ENCODE data around the gene EMX1.

EMX1 gene

DNA sequence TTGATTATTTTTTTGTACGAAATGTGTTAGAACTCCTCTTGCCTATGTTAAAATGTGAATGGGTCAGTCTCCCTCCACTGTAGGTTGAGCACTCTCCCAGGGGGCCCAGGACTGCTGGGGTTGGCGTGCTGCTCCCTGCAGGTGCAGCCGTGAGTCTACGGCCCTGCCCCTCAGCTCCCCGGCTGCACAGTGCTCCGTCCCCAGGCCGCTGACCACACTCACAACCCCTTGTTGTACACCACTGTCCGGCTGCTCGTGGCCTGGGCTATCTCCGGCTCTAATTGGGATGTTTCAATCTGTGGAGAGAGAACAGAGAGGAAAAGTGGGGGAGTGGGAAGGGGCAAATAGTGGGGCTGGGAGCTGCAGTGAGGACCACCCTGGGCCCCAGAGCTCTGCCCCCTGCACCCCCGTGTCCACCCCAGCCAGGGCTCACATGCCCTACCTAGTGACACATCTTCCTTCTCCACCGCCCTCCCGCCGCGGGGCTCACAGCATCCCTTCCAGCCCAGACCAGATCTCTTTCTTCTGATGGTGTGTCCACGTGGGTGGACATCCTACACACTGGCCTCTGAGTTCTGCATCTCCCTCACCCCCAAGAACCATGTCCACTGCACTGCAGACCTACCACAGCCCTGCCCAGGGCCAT, 27.6 kb downstream of the EMX1 start:
- H3K9me3 ChIP-seq (ENCODE audit: control insufficient read depth, insufficient read depth, low read depth, low read length), result no peaks in the 10 kb centered on the region
- H3K4me3 ChIP-seq (ENCODE audit: low read depth, low read length), result no peak overlapping the region
- no peak for TF ChIP-seq ZNF138 (tag by site-specific recombination; IDR thresholded peaks at IDR 0.05; ENCODE audit: borderline replicate concordance)
- no peak for TF ChIP-seq RBAK (tag by site-specific recombination; IDR thresholded peaks at IDR 0.05)
- H3K4me1 ChIP-seq (ENCODE audit: control insufficient read depth, insufficient read depth, low read length), result peaks cover 5% of the 10 kb centered on the region; the same call in 1 of the 2 replicates
- H3K27ac ChIP-seq (ENCODE audit: extremely low read depth, low read depth, low read length), result no peak overlapping the region
- ChIA-PET POLR2A (no interaction called here), CTCF (interaction anchor here (1.6 kb wide), 1 partner anchor 9 kb away, joined by 7 read pairs; no protein-coding TSS in a partner anchor)
- H3K36me3 ChIP-seq (ENCODE audit: control insufficient read depth in 2 of 2, insufficient read depth in 1 of 2, low read length in 2 of 2), result peaks cover 0 to 2% of the 10 kb centered on the region in 2 experiments; a peak in 1 of 3 replicates

DNA sequence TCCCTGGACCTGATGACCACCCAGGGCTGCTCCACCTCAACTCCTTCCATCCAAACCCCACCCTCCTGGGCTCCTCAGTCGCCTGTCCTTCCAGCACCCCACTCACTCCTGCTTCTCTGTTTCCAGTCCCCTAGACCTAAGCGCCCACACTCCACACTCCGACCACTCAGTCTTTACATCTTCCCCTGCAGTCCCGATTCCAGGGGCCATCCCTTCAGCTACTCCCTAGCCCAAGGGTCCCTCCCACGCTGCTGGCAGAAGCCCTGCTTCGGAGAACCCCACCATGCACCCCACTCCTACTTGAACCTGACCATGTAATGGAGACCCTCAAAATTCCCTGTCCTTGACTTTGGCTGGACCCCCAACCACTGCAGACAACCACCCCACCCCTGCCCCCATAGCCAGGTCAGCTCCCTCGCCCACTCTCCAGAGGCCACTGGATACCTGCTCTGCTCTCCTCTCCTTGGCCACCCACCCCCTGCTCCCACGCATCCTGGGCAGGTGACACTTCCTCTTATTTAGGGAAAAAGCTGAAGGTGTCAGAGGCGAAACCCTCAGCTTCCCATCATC, 28.2 kb downstream of the EMX1 start:
- Histone ChIP-seq H3K27ac (ENCODE audit: extremely low read depth, low read depth, low read length) (no peak overlapping the region), H3K36me3 (ENCODE audit: control insufficient read depth in 2 of 2, insufficient read depth in 1 of 2, low read length in 2 of 2) (peaks cover 0 to 2% of the 10 kb centered on the region in 2 experiments; a peak in 1 of 3 replicates), H3K4me1 (ENCODE audit: control insufficient read depth, insufficient read depth, low read length) (peaks cover 5% of the 10 kb centered on the region; the same call in 1 of the 2 replicates), H3K4me3 (ENCODE audit: low read depth, low read length) (no peak overlapping the region), H3K9me3 (ENCODE audit: control insufficient read depth, insufficient read depth, low read depth, low read length) (no peaks in the 10 kb centered on the region)
- POLR2A ChIA-PET, result no interaction called here
- CTCF ChIA-PET, result interaction anchor here (1.6 kb wide), 1 partner anchor 10 kb away, joined by 7 read pairs; no protein-coding TSS in a partner anchor
- TF ChIP-seq ZFHX2 (tag by site-specific recombination; conservative IDR thresholded peaks at IDR 0.05) (peak; percentile 74), ZNF571 (tag by site-specific recombination; IDR thresholded peaks at IDR 0.05) (no peak), EGR2 (tag by site-specific recombination; IDR thresholded peaks at IDR 0.05; ENCODE audit: low read depth) (peak; percentile 83), ZNF707 (tag by site-specific recombination; IDR thresholded peaks at IDR 0.05) (no peak), ZNF610 (tag by site-specific recombination; IDR thresholded peaks at IDR 0.05; ENCODE audit: borderline replicate concordance) (no peak)

DNA sequence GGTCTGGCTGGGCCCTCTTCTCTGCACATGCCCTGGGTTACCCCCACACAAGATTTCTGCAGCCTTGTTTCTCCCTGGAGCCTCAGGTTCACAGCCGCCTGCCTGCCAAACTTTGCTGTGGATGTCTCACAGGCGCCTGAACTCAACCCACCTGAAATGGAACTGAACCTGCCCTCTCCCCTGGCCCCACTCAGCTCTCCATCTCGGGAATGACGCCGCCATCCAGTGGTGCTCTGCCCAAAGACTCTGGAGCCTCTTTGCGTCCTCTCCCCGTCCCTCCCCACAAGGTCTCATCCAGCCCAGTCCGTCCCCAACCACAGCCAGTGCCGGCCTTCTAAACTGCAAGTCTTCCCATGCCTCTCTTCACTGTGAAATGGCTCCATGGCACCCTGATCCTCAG, 29.1 kb downstream of the EMX1 start:
- peaks cover 0 to 2% of the 10 kb centered on the region in 2 experiments; a peak in 1 of 3 replicates for H3K36me3 ChIP-seq (ENCODE audit: control insufficient read depth in 2 of 2, insufficient read depth in 1 of 2, low read length in 2 of 2)
- ChIA-PET CTCF (no interaction called here), POLR2A (no interaction called here)
- no peak overlapping the region for H3K4me3 ChIP-seq (ENCODE audit: low read depth, low read length)
- H3K4me1 ChIP-seq (ENCODE audit: control insufficient read depth, insufficient read depth, low read length), result no peaks in the 10 kb centered on the region; the same call in 1 of the 2 replicates
- no peak overlapping the region for H3K27ac ChIP-seq (ENCODE audit: extremely low read depth, low read depth, low read length)
- no peaks in the 10 kb centered on the region for H3K9me3 ChIP-seq (ENCODE audit: control insufficient read depth, insufficient read depth, low read depth, low read length)
- TF ChIP-seq, protein P1, sequence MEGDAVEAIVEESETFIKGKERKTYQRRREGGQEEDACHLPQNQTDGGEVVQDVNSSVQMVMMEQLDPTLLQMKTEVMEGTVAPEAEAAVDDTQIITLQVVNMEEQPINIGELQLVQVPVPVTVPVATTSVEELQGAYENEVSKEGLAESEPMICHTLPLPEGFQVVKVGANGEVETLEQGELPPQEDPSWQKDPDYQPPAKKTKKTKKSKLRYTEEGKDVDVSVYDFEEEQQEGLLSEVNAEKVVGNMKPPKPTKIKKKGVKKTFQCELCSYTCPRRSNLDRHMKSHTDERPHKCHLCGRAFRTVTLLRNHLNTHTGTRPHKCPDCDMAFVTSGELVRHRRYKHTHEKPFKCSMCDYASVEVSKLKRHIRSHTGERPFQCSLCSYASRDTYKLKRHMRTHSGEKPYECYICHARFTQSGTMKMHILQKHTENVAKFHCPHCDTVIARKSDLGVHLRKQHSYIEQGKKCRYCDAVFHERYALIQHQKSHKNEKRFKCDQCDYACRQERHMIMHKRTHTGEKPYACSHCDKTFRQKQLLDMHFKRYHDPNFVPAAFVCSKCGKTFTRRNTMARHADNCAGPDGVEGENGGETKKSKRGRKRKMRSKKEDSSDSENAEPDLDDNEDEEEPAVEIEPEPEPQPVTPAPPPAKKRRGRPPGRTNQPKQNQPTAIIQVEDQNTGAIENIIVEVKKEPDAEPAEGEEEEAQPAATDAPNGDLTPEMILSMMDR (tag by site-specific recombination; IDR thresholded peaks at IDR 0.05), result no peak
- TF ChIP-seq ZNF214 (tag by site-specific recombination; IDR thresholded peaks at IDR 0.05; ENCODE audit: borderline replicate concordance) (no peak), ZNF670 (tag by site-specific recombination; IDR thresholded peaks at IDR 0.05; ENCODE audit: low read depth) (no peak), YY2 (tag by site-specific recombination; IDR thresholded peaks at IDR 0.05) (no peak), GLIS1 (tag by site-specific recombination; IDR thresholded peaks at IDR 0.05) (no peak), HOXA7 (CRISPR knock-in tag; IDR thresholded peaks at IDR 0.05; ENCODE audit: borderline replicate concordance) (no peak), ZXDB (tag by site-specific recombination; IDR thresholded peaks at IDR 0.05) (no peak), ZNF112 (tag by site-specific recombination; IDR thresholded peaks at IDR 0.05) (no peak), SCRT2 (tag by site-specific recombination; IDR thresholded peaks at IDR 0.05) (no peak), ZNF311 (tag by site-specific recombination; IDR thresholded peaks at IDR 0.05; ENCODE audit: borderline replicate concordance) (no peak), ZFP41 (tag by site-specific recombination; IDR thresholded peaks at IDR 0.05; ENCODE audit: borderline replicate concordance) (no peak), ZNF624 (tag by site-specific recombination; IDR thresholded peaks at IDR 0.05) (no peak), KLF16 (tag by site-specific recombination; IDR thresholded peaks at IDR 0.05) (no peak), ZNF24 (tag by site-specific recombination; IDR thresholded peaks at IDR 0.05) (no peak)
- TF ChIP-seq, protein P2, sequence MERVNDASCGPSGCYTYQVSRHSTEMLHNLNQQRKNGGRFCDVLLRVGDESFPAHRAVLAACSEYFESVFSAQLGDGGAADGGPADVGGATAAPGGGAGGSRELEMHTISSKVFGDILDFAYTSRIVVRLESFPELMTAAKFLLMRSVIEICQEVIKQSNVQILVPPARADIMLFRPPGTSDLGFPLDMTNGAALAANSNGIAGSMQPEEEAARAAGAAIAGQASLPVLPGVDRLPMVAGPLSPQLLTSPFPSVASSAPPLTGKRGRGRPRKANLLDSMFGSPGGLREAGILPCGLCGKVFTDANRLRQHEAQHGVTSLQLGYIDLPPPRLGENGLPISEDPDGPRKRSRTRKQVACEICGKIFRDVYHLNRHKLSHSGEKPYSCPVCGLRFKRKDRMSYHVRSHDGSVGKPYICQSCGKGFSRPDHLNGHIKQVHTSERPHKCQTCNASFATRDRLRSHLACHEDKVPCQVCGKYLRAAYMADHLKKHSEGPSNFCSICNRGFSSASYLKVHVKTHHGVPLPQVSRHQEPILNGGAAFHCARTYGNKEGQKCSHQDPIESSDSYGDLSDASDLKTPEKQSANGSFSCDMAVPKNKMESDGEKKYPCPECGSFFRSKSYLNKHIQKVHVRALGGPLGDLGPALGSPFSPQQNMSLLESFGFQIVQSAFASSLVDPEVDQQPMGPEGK (tag by site-specific recombination; IDR thresholded peaks at IDR 0.05), result no peak
- TF ChIP-seq, protein P3, sequence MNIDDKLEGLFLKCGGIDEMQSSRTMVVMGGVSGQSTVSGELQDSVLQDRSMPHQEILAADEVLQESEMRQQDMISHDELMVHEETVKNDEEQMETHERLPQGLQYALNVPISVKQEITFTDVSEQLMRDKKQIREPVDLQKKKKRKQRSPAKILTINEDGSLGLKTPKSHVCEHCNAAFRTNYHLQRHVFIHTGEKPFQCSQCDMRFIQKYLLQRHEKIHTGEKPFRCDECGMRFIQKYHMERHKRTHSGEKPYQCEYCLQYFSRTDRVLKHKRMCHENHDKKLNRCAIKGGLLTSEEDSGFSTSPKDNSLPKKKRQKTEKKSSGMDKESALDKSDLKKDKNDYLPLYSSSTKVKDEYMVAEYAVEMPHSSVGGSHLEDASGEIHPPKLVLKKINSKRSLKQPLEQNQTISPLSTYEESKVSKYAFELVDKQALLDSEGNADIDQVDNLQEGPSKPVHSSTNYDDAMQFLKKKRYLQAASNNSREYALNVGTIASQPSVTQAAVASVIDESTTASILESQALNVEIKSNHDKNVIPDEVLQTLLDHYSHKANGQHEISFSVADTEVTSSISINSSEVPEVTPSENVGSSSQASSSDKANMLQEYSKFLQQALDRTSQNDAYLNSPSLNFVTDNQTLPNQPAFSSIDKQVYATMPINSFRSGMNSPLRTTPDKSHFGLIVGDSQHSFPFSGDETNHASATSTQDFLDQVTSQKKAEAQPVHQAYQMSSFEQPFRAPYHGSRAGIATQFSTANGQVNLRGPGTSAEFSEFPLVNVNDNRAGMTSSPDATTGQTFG (tag by site-specific recombination; IDR thresholded peaks at IDR 0.05; ENCODE audit: borderline replicate concordance), result no peak
- TF ChIP-seq, protein P4, sequence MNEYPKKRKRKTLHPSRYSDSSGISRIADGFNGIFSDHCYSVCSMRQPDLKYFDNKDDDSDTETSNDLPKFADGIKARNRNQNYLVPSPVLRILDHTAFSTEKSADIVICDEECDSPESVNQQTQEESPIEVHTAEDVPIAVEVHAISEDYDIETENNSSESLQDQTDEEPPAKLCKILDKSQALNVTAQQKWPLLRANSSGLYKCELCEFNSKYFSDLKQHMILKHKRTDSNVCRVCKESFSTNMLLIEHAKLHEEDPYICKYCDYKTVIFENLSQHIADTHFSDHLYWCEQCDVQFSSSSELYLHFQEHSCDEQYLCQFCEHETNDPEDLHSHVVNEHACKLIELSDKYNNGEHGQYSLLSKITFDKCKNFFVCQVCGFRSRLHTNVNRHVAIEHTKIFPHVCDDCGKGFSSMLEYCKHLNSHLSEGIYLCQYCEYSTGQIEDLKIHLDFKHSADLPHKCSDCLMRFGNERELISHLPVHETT (tag by site-specific recombination; IDR thresholded peaks at IDR 0.05), result no peak

Measured in HEK293 (cell line).